CD4-positive, alpha-beta T cell treated with Interleukin-15 for 4 hours (primary cell): ENCODE results near the gene CPEB2.

ENCODE experiments used
- DNase-seq: peaks from one replicate; pipeline ENCODE4 v3.0.0-alpha.2; 2020; ENCODE audit warnings: low spot score

CPEB2 gene

GRCh38 chr4:15001869-15002658, at the start of gene CPEB2:
CPEB2 (plus strand) TSS chr4:15002481; CDS start chr4:15002674, 193 bp downstream.
- peak; percentile 90 for DNase-seq

DNA sequence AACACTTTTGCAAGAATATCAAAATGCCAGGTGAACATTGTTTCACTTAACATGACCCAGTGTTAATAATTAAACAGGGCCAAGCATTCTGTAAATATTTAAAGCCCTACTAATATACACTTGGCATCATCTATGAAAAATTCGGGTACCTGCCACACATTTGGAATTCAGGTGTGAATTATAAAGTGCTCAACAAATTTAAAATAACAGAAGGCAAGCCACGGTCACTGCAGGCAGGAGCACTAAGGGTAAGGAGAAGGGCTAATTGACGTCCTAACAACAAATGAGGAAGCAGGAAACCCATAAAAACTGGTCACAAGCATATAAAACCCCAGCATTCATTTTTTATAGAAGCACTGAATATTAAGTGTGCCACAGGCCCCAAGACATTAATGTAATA, 43.8 kb upstream of the CPEB2 start:
- DNase-seq = no peak

DNA sequence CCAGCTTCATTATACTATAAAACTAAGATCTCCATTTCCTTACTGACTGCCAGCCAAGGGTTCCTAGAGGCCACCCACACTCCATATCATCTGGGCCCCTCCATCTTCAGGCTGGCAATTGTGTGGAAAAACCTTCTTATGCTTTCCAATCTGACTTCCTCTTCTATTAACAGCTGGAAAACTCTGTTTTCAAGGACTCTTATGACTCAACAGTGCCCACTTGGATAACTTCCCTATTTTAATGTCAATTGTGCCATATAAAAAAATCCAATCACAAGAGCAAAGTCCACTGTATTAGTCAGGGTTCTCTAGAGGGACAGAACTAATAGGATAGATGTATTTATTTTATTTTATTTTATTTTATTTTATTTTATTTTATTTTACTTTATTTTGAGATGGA, 41.0 kb upstream of the CPEB2 start:
- no peak for DNase-seq

GRCh38 chr4:14965071-14965470, 37.2 kb upstream of the CPEB2 start:
- DNase-seq = no peak

DNA sequence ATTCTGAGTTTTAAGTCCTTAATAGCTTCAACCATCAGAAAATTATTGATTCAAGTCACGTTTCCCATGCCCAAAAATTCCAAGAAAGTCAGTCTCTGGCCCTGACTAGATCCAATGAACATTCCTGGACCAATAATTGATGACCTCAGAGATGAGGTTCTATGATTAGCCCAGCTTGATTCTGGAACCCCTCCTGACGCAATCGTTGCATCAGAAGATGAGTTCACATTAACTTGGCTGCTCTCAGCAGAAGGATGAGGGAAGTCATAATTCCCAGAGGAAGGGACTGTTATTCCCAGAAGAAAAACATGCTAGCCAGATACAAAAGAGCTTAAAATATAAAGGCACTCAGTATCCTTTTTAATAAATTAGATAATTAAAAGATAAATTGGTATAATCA, 34.3 kb upstream of the CPEB2 start:
- DNase-seq = no peak

- DNase-seq = no peak
Observed at GRCh38 chr4:14977830-14978229, 24.5 kb upstream of the CPEB2 start.

GRCh38 chr4:14984448-14984847, 17.8 kb upstream of the CPEB2 start:
- DNase-seq = no peak

GRCh38 chr4:14985161-14985560, 17.1 kb upstream of the CPEB2 start:
- no peak for DNase-seq

DNA sequence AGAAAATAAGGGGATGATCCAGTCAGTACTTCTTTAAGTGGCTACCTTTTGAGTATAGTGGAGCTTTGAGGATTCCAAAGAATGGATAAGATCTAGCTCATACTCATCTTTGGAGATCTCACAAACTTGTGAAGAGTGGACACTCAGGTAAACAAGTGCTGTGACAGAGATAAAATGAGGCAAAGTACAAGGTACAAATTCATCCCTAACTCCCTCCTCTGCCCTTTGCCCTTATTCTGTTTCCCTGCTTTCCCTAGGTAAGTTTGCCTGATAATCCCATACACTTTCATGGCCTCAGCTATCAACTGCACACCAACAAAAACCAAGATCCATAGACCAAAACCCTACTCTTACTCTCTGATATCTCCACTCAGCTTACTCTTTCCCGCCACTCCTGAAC, 16.4 kb upstream of the CPEB2 start:
- no peak for DNase-seq

DNA sequence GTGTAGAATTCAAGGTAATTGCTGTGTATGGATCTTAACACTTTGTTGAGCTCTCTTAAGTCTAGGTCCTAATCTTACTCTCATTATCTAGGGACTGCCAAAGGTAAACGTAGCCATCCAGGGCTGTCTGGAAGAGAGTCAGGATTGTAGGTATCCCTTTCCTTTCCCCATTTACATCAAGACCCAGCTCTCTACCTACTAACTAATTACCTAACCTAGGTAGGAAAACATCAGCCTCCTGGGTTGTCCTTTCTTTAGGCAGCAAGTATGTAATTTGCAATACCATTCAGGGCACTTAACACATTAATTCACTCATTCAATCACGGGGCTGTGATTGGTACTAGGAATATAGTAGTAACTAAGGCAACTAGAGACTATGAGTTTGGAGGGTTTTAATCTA, 15.2 kb upstream of the CPEB2 start:
- no peak for DNase-seq

DNA sequence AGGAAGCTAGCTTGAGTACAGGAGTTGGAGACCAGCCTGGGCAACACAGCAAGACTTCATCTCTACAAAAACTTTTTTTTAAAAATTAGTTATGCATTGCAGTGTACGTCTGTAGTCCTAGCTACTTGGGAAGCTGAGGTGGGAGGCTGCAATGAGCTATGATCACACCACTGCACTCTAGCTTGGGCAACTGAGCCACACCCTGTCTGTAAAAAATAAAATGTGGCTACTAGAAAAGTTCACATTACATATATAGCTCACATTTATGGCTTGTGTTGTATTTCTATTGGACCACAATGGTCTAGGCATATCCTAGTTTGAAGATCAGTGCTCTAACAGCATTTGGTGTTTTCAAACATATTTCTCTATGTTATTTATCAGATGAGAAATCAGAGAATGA, 11.8 kb upstream of the CPEB2 start:
- DNase-seq = no peak

DNA sequence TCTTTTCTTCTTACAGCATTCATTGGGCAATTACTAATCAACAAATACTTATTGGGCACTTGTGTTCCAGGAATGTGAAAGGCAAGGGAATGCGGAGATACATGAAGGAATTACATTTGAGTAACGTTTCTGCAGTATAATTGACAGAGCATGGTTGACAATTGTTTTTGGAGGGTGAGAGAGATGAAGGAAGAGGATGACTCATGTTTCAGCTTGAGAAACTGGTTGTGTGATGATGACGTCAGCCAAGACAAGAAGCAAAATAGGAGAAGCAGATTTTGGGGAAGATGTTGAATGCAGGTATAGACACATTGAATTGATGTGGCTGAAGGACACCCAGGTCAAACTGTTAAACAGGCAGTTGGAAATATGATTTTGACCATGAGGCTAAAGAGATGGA, 8.0 kb upstream of the CPEB2 start:
- DNase-seq = no peak

GRCh38 chr4:15001248-15001868, 923 bp upstream of the CPEB2 start:
- DNase-seq = peak; percentile 47

DNA sequence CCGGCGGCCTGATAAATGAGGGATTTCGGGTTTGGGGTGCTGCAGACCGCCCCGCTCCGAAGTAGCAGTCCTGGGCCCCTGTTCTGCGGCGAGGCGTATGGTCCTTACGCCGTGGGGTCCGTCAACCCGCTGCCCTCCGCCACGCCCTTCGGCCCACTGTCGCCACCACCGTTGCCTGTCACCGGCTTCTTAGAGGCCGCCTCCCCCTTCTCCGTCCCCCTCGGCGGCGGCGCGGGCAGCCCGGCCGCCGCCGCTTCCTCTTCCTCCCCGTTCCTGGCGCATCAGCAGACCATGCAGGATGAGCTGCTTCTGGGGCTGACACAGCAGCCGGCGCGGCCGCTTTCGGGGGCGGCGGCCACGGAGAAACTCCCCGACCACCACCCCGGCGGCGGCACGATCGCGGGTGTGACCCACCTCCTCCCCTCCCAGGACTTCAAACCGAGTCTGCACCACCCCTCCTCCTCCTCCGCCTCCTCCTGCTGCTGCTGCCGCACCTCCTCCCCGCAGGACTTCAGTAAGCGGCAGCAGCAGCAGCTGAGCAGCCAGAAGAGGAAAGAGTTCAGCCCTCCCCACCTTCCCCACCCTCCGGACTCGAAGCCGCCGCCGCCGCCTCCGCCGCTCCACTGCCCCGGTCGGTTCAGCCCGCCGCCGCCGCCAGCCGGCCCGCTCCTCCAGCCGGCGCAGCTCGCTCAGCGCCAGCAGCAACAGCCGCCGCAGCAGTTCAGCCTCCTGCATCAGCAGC, 549 bp downstream of the CPEB2 start:
- DNase-seq = peak; percentile 81

- peak; percentile 47 for DNase-seq
Observed at GRCh38 chr4:15003401-15003890, 1.2 kb downstream of the CPEB2 start.

- peak; percentile 40 for DNase-seq
Observed at GRCh38 chr4:15003891-15004738, 1.8 kb downstream of the CPEB2 start.

DNA sequence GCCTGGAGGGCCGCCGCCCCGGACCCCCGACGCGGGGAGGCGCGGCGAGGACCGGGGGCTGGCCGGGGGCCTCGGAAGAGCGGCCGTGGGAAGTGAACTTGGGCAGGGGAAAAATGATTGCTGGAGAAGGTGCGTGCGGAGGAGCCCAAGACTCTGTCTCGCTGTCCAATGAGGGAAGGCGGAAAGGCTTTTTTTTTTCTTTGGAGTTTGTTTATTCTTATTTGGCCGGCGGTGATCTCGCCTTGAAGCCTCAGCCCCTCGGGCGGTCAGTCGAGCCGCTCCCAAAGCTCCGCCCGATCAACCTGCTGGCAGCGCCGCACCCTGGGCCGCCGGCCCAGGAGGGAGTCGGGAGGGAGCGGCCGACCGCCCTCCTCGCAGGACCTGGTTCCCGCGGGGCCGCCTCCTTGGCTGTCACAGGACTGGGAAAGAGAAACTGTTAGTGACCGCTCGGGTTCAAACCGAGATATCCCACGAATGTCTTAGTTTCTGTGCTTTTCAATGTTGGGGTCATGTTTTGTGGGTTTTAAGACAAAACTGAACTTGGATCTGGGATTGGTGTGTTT, 2.5 kb downstream of the CPEB2 start:
- peak; percentile 19 for DNase-seq

GRCh38 chr4:15005474-15006115, 3.3 kb downstream of the CPEB2 start:
- no peak for DNase-seq

DNA sequence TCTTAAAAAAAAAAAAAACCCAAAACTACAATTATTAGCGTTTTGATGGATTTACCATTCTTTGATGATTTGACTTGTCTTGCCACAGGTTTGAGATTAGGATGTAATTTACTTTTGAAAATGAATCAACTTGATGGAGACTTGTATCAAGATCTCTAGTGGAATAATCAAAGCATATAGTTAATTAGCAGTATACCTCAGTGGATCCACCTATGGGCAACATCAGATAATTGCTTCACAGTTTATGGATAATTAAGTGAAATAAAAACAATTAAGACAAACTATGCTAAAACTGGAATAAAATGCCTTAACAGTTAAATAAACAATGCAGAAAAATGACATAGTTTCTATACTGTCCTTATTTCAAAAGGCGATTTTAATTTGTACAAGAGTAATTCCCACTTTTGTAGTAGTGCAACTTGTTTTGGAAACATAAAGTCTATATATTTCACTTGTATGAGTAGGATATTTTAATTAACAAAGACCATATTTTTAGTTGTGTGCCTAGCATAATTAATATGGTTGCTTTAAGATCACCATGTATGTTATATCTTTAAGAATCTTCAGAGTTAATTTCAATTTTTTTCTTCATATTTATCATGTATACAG, 4.2 kb downstream of the CPEB2 start:
- peak; percentile 45 for DNase-seq

- no peak for DNase-seq
Observed at GRCh38 chr4:15007201-15007600, 4.9 kb downstream of the CPEB2 start.
